ENCODE measurements around the gene SLC27A6. TPM values are rescaled to one million over a fixed set of nuclear protein-coding genes. Genes with fewer than 3 reads are reported as not detected.

SLC27A6 gene
- total and polyA plus RNA-seq, 2 of the 13 experiments (the other 11 are each of a cell fraction or from before 2014, with no cell fraction given): not detected

DNA sequence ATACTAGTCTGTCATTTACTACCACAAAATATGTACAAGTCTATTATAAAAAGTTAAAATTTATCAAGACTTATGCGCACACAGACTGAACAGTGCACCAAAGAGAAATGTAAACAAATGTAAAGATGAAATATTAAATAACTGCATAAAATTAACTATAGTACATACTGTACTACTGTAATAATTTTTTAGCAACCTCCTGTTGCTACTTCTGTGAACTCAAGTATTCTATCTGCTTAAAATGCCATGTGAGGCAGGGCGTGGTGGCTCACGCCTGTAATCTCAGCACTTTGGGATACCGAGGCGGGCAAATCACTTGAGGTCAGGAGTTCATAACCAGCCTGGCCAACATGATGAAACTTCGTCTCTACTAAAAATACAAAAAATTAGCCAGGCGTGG is 115.5 kb downstream of the SLC27A6 start:
- H3K4me1 ChIP-seq (ENCODE audit: insufficient read depth, low read length): no peaks in the 10 kb centered on the region
- ChIA-PET CTCF (ENCODE audit: low intra/inter-chr PET ratio, low total read pairs) (no interaction called here), POLR2A (no interaction called here)
- in situ Hi-C loops (cut with HindIII; ENCODE audit: extremely low pct_ligation_motif_present, low pct_unique_long_range_greater_than_20kb) (loop anchor here (25.0 kb wide), 1 partner anchor 1518 kb away; no protein-coding TSS in a partner anchor), intact Hi-C loops (cut with micrococcal nuclease; ENCODE audit: unreplicated experiment) (no loop called here)
- no peak overlapping the region for H3K4me2 ChIP-seq (ENCODE audit: low read depth, low read length)
- no peaks in the 10 kb centered on the region for H3K36me3 ChIP-seq (replicated peaks in 1 of 2; ENCODE audit: control insufficient read depth in 1 of 2, insufficient read depth in 2 of 2, low read length in 2 of 2)
- H3K4me3 ChIP-seq (replicated peaks in 1 of 3; ENCODE audit: insufficient read depth in 1 of 3, low read depth in 2 of 3, low read length in 3 of 3): no peak overlapping the region
- ATAC-seq: no peak
- no peak for DNase-seq (ENCODE audit: low spot score)
- no peaks in the 10 kb centered on the region for H3K9me3 ChIP-seq (ENCODE audit: low read length)
- no TSS peak for BruUV-seq (replicated peaks)
- no peaks in the 10 kb centered on the region for H4K20me1 ChIP-seq (ENCODE audit: insufficient read depth, low read length)
- H3K27me3 ChIP-seq (ENCODE audit: control insufficient read depth in 1 of 2, insufficient read depth in 2 of 2, low read length in 2 of 2): no peaks in the 10 kb centered on the region
- no peak overlapping the region for H3K9ac ChIP-seq (ENCODE audit: insufficient read depth, low read depth, low read length)
- 52% methylated on average over 7 of the region's 7 CpGs for WGBS (ENCODE audit: low lambda C conversion rate)
- H2AFZ ChIP-seq (ENCODE audit: low read length): no peak overlapping the region
- H3K27ac ChIP-seq (ENCODE audit: extremely low read length, insufficient read depth, low read length): no peak overlapping the region
- H3K79me2 ChIP-seq (ENCODE audit: insufficient read depth, low read length): no peaks in the 10 kb centered on the region
- FAIRE-seq: no peak
- TF ChIP-seq AGO2 (optimal IDR thresholded peaks at IDR 0.05; ENCODE audit: low read depth, low read length) (no peak), ZNF607 (CRISPR knock-in tag; IDR thresholded peaks at IDR 0.05; ENCODE audit: borderline replicate concordance) (no peak), IRX3 (CRISPR knock-in tag; IDR thresholded peaks at IDR 0.05; ENCODE audit: borderline replicate concordance, low read depth) (no peak), CENPBD1 (CRISPR knock-in tag; IDR thresholded peaks at IDR 0.05; ENCODE audit: borderline replicate concordance, low read depth) (no peak), ELF1 (CRISPR knock-in tag; IDR thresholded peaks at IDR 0.05) (no peak), ZNF30 (CRISPR knock-in tag; IDR thresholded peaks at IDR 0.05) (no peak), ZNF704 (CRISPR knock-in tag; IDR thresholded peaks at IDR 0.05; ENCODE audit: borderline replicate concordance) (no peak), ZNF790 (CRISPR knock-in tag; IDR thresholded peaks at IDR 0.05; ENCODE audit: borderline replicate concordance) (no peak), RBFOX2 (IDR thresholded peaks at IDR 0.05; ENCODE audit: low read depth, low read length) (no peak), ZNF484 (CRISPR knock-in tag; IDR thresholded peaks at IDR 0.05; ENCODE audit: borderline replicate concordance, low read depth) (no peak), CC2D1A (CRISPR knock-in tag; IDR thresholded peaks at IDR 0.05) (no peak), HDAC2 (CRISPR knock-in tag; IDR thresholded peaks at IDR 0.05) (no peak)
- TF ChIP-seq, protein P1, sequence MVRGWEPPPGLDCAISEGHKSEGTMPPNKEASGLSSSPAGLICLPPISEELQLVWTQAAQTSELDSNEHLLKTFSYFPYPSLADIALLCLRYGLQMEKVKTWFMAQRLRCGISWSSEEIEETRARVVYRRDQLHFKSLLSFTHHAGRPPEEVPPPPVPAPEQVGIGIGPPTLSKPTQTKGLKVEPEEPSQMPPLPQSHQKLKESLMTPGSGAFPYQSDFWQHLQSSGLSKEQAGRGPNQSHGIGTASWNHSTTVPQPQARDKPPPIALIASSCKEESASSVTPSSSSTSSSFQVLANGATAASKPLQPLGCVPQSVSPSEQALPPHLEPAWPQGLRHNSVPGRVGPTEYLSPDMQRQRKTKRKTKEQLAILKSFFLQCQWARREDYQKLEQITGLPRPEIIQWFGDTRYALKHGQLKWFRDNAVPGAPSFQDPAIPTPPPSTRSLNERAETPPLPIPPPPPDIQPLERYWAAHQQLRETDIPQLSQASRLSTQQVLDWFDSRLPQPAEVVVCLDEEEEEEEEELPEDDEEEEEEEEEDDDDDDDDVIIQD (CRISPR knock-in tag; IDR thresholded peaks at IDR 0.05; ENCODE audit: low read depth): no peak
- TF ChIP-seq, protein P2, sequence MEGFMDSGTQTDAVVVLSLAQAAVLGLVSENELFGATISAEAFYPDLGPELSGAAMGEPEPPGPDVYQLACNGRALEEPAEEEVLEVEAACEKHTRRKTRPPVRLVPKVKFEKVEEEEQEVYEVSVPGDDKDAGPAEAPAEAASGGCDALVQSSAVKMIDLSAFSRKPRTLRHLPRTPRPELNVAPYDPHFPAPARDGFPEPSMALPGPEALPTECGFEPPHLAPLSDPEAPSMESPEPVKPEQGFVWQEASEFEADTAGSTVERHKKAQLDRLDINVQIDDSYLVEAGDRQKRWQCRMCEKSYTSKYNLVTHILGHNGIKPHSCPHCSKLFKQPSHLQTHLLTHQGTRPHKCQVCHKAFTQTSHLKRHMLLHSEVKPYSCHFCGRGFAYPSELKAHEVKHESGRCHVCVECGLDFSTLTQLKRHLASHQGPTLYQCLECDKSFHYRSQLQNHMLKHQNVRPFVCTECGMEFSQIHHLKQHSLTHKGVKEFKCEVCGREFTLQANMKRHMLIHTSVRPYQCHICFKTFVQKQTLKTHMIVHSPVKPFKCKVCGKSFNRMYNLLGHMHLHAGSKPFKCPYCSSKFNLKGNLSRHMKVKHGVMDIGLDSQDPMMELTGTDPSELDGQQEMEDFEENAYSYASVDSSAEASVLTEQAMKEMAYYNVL (CRISPR knock-in tag; IDR thresholded peaks at IDR 0.05; ENCODE audit: borderline replicate concordance): no peak
